NCI-H1417 (cell line): ENCODE results near the gene DIS3L2.
A peak's percentile ranks its signal among the peaks of the same experiment; 100 is the strongest.

Experiments
- DNase-seq, 3 experiments: peaks; one replicate each; lab custom pipeline; 2025; lab: John Stamatoyannopoulos, UW

Gene DIS3L2

DNA sequence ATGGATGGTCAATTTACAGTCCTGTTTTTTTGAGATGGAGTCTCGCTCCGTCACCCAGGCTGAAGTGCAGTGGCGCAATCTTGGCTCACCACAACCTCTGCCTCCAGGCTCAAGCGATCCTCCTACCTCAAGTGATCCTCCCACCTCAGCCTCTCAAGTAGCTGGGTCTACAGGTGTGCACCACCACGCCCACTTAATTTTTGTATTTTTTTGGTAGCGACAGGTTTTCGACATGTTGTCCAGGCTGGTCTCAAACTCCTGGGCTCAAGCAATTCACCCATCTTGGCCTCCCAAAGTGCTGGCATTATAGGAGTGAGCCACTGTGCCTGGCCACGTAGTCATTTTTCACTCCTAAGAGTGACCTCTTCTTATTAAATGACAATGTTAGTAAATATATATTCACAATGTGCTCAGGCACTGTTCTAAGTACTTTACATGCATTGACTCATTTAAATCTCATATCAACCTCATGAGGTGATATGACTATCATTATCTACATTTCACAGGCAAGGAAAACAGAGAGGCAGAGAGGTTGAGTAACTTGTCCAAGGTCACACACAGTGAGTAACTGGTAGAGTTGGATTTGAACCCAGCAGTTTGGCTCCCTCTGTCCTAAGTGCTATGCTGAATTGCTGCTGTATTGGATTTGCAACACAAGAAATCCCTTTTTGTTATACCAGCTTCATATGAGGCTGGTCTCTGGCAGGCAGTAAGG lies 5.6 kb upstream of the DIS3L2 start:
- no peak for DNase-seq

DNA sequence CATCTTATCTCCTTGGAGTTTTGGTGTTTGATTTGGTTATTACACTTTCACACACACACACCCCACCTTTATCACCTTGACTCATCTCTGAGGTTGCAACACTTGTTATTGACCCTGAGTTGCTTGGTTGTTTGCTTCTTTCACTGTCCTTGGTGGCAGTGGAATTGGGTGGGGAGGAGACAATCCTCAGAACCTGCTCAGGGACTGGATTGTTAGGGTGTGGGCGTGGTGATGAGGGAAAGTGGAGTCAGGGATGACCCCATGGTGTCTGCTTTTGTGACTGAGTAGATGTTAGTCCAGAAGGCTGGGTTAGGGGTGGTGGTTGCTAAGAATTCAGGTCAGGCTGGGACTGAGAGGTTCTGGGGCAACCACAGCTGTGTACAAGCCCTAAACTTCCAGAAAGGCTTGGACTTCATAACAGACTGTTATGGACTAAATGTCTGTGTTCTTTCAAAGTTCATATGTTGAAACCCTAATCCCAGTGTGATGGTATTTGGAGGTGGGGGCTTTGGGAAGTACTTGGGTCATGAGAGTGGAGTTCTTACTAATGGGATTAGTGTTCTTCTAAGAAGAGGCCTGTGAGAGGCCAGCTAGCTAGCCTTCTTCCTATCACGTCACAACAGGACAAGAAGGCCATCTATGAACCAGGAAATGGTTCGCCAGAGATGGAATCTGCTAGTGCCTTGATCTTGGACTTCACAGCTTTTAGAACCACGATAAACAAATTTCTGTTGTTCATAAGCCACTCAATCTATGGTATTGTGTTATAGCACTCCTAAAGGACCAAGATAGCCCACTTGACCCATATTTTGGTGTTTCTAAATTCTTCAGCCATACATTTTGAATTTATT lies 3.4 kb upstream of the DIS3L2 start:
- no peak for DNase-seq

DNA sequence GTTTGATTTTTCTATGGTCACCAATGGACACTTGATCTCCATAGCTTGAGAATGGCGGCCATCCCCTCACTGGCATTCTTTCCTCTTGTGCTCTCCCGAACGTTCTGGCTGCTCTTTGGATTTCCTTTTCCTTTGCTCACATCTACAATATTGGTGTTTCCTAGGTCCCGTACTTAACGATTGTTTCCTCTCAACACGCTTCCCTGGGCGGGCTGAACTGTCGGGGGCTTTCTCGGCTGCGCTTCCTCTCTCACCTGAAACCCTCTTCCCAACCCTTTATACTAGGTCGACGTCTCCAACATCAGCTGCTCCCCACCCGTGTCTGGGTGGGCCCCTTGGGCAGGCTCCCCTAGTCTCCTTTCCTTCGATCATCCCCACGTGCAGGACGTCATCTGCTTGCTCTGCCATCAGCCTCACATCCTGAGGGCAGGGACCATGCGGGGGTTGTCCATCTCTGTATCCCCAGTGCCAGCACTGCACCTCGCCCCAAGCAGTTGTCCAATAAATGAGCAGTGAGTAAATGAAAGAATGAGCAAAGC lies 634 bp upstream of the DIS3L2 start:
- no peak for DNase-seq

DNA sequence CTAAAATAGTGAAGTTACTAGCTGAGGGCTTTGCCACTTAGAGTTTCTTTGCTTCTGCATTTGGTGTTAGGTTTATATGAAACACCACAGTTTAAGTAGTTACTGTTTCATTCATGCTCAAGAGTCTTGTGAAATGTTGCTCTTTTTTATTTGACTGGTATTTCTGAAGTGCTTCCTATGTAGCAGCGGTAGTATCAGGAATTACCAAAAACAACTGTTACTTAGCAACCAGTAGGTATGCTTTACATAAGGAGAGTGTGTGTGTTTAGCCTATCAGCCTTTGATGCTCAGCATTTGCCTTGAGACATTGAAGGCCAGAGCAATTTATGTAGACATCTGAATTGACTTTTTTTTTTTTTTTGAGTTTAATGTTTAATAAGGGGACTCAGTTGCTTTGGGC lies 3.6 kb downstream of the DIS3L2 start:
- peak in 1 of 3 experiments; percentile 41 for DNase-seq

DNA sequence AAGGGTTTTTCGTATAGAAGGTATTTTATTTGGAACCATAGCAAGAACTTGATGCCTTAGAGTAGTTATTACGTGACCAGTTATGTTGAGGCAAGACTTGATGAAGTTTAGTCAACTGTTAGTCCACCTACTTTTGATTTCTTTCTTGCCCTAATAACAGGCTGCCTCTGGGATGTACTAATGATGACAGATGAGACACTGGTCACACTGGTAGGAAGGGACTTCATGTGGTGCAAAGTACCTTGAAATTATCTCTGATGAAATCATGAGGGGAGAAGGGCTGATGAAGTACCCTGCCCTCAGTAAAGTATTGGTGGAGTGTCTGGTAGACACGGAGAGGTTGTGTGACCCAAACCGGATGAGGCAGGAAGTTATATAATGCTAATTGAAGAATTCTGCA lies 5.4 kb downstream of the DIS3L2 start:
- DNase-seq = no peak

DNA sequence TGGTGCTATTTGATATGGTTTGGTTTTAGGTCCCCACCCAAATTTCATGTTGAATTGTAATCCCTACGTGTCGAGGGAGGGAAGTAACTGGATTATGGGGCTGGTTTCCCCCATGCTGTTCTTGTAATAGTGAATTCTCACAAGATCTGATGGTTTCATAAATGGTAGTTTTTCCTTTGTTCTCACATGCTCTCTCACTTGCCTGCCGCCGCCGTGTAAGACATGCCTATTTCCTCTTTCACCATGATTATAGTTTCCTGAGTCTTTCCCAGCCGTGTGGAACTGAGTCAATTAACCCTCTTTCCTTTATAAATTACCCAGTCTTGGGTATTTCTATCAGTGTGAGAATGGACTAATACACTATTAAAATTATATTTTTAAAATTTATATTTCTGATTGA lies 7.3 kb downstream of the DIS3L2 start:
- no peak for DNase-seq

DNA sequence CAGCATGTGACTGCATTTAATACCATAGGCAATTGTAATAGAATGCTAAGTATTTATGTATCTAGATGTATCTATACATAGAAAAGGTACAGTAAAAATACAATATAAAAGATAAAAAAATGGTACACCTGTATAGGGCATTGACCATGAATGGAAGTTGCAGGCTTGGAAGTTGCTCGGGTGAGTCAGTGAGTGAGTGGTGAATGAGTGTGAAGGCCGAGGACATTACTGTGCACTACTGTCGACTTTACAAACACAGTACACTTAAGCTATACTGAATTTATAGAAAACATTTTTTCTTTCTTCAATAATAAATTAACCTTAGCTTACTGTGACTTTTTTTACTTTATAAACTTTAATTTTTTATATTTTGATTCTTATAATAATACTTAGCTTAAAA lies 8.9 kb downstream of the DIS3L2 start:
- DNase-seq = no peak

DNA sequence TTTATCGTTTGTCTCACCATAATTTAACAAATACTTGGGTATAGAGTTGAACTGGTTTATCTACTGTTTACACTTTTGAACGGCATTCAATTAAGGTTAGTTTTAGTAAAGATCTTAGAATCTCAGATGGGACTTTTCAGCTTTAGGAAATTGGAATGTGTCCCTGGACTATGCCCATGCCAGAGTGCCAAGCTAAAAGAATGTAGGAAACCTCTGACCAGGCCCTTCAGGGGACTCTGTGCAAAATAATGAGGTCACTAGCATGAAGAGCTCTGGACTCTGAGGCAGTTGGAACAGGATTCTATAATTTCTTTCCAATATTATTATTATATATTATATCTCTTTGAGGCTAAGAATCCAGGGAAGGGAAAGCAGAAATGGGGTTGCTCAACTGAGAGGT lies 13.5 kb downstream of the DIS3L2 start:
- no peak for DNase-seq

DNA sequence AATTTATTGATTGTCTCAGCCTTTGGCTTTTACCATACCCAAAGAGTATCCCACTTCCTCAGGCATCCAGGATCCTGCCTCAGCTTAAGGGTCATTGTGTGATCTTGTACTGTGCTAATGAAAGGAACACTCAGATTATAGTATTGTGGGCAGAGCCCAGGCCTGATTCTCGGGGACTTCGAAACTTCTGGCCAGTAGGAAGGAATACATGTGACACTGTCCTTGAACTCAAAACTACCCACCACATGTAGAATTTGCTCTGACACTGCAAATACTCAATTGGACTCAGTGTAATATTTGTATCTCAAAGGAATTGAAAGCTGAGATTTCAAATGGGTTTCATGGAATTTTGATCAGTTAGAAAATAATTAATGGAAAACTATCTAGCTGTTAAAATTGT lies 15.9 kb downstream of the DIS3L2 start:
- no peak for DNase-seq

DNA sequence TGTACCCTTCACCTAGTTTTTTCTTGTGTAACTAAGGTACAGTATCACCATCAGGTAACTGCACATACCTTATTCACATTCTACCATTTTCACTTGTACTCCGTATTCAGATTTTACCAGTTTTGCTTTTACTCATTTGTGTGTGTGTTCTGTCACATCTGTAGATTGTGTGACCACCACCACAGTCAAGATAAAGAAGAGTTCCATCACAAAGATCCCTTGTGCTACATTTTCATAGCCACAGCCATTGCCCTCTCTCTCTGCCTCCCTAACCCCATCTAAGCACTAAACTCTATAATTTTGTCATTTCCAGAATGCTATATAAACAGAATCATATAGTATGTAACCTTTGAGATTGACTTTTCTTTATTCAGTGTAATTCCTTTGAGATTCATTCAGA lies 23.5 kb downstream of the DIS3L2 start:
- DNase-seq = no peak

DNA sequence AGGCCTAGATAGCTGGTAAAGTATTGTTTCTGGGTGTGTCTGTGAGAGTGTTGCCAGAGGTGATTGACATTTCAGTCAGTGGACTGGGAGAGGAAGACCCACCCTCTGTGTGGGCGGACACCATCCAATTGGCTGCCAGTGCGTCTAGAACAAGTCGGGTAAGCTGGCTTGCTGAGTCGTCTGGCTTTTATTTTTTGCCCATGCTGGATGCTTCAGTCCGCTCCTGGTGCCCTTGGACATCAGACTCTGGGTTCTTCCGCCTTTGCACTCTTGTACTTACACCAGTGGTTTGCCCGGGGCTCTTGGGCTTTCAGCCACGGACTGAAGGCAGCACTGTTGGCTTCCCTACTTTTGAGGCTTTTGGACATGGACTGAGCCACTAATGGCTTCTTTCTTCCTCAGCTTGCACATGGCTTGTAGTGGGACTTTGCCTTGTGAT lies 24.3 kb downstream of the DIS3L2 start:
- DNase-seq = no peak

DNA sequence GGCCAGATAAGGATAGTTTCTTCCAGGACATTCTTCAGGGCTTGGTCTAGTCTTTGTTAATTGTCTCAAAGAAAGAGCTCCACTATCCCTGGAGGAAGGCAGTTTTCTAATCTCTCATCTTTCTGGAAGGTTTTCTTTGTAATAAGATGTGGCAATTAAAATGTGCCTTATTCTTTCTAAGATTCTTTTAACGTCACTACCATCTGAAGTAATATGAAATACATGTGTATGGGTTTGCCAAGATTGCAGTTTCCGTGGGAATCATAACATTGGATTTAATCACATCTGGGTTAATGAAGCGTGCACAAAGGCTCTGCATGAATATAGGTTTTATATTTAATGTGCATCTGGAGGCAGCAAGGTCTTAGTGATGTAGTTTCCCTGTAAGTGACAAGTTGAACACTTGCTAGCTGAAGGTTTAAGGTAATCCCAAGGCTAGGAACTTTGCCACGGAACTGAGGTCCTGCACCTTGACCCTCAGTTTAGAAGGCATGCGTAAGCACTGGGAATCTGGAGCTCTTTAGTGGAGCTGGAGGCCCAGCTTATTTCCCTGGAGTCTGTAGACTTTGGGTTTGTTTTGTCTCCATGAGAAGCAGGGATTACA lies 25.7 kb downstream of the DIS3L2 start:
- peak in 2 of 3 experiments; percentile 8 for DNase-seq

DNA sequence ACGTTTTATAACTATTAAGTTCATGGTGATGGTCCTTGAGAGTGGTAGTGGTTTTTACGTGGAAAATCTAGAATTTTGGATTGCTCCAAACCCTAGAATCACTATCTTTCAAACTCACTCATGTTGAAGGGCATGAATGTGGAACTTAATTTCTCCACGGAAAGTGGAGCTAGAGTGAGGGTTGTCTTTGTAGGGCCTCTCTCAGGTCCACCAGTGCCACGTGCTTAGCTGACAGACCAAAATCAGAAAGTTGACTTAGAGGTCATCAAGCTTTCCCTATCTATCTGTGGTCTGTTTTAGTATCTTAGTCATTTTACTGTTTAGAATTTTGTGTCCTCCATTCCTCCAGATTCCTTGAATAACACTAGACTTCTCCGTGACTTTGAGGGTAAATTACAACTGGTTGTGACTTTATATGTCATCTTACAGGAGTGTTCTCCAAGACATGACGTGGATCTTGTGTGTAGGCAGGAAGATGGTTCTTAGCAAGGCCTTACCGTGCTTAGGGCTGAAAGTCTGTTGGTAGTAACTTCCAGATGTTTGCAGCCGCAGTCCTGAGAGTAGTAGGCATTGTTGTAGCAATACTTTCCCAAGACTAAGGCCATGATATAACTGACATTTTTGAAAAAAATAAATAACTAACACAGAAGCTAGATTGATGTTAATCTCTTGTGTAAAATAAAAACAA lies 26.8 kb downstream of the DIS3L2 start:
- DNase-seq = no peak

DNA sequence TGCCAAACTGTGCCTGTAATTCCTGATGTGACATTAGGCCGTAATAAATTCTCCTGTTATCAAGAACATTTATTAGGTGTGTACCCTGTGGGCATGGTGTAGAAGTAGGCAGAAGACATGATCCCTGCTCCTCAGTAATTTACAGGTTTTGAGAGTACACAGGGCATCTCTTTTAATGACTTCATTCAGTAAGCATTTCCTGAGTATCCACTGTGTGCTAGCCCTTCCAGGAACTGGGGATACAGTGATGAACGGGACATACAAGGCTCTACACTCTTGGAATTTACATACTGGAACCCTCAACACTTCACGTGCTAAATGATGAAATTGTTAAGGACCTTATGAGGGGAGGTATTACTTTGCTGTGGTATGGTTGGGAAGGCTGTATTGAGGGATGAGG lies 30.2 kb downstream of the DIS3L2 start:
- no peak for DNase-seq

DNA sequence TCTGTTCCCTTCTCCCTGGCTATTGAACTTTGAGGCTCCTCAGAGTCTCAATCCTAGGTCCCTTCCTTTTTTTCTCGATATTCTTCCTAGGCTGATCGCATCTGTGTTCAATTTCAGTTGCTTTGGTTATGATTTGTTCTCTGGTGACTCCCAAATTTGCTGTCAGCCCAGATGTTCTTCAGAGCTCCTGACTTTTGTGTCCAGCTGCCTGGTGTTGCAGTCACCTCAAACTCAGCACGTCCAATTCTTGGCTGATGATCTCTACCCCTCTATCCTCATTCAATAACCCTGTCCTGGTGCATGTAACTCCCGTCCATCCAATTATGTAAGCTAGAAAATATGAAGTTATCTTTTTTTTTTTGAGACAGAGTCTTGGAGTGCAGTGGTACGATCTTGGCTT lies 31.4 kb downstream of the DIS3L2 start:
- DNase-seq = no peak

DNA sequence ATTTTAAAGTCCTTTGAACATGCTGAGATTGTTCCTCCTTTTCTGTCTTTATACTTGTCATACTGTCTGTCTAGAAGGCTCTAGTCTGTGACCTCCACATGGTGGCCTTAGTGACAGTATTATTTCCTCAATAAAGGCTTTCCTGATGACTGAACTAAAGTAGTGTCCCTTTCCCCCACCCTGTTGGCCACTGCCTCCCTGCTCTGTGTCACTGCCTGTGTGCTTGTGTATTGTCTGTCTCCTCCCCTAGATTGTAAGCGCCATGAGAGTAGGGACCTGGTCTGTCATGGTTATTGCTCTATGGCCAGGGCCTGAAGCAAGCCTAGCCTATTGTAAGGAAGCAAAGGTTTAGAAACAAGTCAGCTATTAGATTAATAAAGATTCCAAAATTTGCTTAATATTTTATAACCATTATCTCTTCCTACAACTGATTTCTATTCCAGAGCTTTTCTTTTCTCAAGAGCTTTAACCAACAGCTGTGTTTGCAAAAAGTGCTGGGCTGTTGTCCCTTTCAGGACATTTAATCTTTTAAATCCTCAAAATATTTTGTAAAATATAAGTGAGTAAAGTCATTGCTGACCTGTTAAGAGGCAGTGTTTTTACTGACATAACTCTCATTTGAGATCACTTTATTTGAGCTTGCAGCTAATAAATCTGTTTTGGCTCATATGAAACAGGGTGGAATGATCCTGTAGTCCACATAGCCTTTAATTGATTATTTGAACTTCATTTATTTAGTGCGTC lies 35.5 kb downstream of the DIS3L2 start:
- no peak for DNase-seq

DNA sequence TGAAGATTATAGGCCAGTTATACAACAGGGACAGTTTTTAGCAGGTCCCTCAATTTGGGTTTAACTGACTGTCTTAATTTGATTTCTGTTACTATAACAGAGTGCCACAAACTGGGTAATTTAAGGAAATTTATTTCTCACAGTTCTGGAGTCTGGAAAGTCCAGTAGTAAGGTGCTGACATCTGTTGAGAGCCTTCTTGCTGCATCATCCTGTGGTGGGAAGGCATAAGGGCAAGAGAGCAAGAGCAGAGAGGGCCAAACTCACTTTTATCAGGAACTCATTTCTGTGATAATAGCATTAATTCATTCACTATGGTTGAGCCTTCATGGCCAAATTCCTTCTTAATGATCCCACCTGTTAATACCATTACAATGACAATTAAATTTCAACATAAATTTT lies 36.5 kb downstream of the DIS3L2 start:
- DNase-seq = no peak

DNA sequence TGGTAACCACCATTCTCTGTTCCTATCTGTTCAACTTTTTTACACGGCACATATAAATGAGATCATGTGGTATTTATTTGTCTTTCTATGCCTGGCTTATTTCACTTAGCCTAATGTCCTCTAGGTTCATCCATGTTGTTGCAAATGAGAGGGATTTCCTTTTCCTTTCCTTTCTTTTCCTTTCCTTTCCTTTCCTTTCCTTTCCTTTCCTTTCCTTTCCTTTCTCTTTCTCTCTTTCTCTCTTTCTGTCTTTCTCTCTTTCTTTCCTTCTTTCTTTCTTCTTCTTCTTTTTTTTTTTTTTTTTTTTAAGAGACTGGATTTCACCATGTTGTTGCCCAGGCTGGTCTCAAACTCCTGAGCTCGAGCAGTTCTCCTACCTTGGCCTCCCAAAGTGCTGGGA lies 38.9 kb downstream of the DIS3L2 start:
- DNase-seq = no peak

DNA sequence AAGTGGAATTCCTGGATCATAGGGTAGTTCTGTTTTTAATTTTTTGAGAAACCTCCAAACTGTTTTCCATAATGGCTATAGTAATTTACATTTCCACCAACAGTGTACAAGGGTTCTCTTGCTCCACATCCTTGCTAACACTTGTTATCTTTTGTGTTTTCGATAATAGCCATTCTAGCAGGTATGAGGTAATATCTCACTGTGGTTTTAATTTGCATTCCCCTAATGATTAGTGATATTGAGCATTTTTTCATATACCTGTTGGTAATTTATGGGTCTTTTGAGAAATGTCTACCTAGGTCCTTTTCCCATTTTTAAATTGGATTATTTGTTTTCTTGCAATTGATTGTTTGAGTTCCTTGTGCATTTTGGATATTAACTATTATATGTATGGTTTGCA lies 39.6 kb downstream of the DIS3L2 start:
- DNase-seq = no peak

DNA sequence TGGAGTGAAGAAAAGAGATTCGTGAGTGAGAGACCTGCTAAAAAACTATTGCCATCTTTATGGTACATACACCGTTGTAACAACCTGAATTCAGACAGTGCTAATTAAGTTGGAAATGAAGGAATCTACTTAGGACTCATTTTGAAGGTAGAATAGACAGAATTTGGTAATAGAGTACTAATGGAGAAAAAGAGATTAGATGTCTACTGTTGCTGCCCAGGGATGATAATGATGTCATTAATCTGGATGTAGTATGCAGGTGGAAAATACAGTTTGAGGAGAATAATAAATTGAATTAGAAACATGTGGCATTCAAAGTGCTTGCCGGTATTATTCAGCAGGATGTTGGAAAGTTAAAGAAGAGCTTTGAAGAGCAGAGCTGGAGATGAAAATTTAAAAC lies 44.7 kb downstream of the DIS3L2 start:
- DNase-seq = no peak

DNA sequence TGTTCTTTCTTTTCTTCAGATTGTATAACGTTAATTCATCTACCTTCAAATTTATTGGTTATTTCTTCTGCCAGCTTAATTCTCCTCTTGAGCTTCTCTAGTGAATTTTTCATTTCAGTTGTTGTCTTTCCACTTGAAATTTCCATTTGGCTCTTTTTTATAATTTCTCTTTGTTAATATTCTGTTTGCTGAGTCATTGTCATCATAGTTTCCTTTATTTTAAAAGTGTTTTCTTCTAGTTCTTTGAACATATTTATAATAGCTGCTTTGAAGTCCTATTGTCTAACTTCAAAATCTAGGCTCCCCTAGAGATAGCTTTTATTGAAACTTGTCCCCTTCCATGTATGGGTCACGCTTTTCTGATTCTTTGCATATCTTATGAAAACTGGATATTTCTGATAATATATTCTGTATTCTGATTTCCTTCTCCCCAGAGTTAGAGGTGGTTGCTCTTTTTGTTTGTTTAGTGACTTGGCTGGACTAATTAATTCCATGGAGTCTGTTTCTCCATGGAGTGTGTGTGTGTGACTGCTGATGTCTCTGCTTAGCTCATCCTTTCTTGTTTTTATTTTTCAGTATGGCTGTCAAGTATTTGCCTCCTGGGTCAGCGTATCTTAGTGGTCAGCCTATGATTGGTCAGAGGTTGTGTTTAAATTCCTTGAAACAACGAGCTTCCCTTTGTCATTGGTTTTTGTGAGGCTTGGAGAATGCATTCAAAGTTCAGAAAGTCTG lies 47.6 kb downstream of the DIS3L2 start:
- no peak for DNase-seq
